Panc1 (cell line): Measurements from ENCODE around the gene DHCR7. TPM values are rescaled to one million over a fixed set of nuclear protein-coding genes. Genes with fewer than 3 reads are reported as not detected.

Source experiments
- ATAC-seq: fragments of 200-7000 bp; cut with Tn5 transposase; 2 replicates; pipeline ENCODE4 v1.9.1; 2020; ENCODE audit warnings: mild to moderate bottlenecking, moderate library complexity
- BruUV-seq: library from RNA; stranded (reverse); fragments of 400-500 nt; replicated peaks from 2 replicates; lab custom pipeline; 2021; lab: Mats Ljungman, UMichigan
- CTCF ChIA-PET: fragments of 300-600 bp; sonication (Branson Sonifier 250); formaldehyde crosslinking; loops from one replicate; lab custom pipeline; 2022; ENCODE audit warnings: antibody characterized with exemption; lab: Charles Lee
- POLR2A ChIA-PET: fragments of 300-600 bp; sonication (Branson Sonifier 250); formaldehyde crosslinking; loops from one replicate; lab custom pipeline; 2022; ENCODE audit warnings: antibody characterized with exemption; lab: Charles Lee
- DNase-seq: peaks from one replicate; pipeline ENCODE4 v3.0.0-alpha.2; 2010; ENCODE audit warnings: low read depth, low spot score
- H3K27ac ChIP-seq: 2 replicates; pipeline ENCODE4 v1.5.1; 2011; ENCODE audit warnings: mild to moderate bottlenecking, low read length, inconsistent platforms
- H3K27me3 ChIP-seq: fragments of 200-500 bp; sonication (Bioruptor generic); 2 replicates; pipeline ENCODE4 v1.6.0; 2014; ENCODE audit warnings: low read length, inconsistent platforms; ENCODE audit not compliant: control insufficient read depth, insufficient read depth
- H3K36me3 ChIP-seq: fragments of 200-500 bp; sonication (Bioruptor generic); 2 replicates; pipeline ENCODE4 v1.5.1; 2014; ENCODE audit warnings: inconsistent platforms, mild to moderate bottlenecking, low read length, moderate library complexity; ENCODE audit not compliant: control insufficient read depth, insufficient read depth
- H3K4me1 ChIP-seq: 2 replicates; pipeline ENCODE4 v1.5.1; 2011; ENCODE audit warnings: inconsistent platforms, mild to moderate bottlenecking, low read length, moderate library complexity; ENCODE audit not compliant: control insufficient read depth, insufficient read depth
- H3K4me3 ChIP-seq, 2 experiments: 2 replicates each; pipeline ENCODE4 v1.5.1; 2011 to 2012; ENCODE audit warnings: low read depth in 2 of 2, low read length in 2 of 2, mild to moderate bottlenecking in 2 of 2, inconsistent platforms in 1 of 2, moderate library complexity in 1 of 2
- H3K9me3 ChIP-seq: fragments of 200-500 bp; sonication (Bioruptor generic); 2 replicates; pipeline ENCODE4 v1.5.1; 2014; ENCODE audit warnings: low read depth, mild to moderate bottlenecking, inconsistent platforms, low read length, moderate library complexity; ENCODE audit not compliant: control insufficient read depth, insufficient read depth
- POLR2AphosphoS5 ChIP-seq: IDR thresholded peaks from 2 replicates; pipeline ENCODE4 v1.6.1; 2012; ENCODE audit warnings: mild to moderate bottlenecking, low read depth, low read length, moderate library complexity
- SIN3A ChIP-seq: IDR thresholded peaks from 2 replicates; pipeline ENCODE4 v1.6.1; 2012; ENCODE audit warnings: low read depth, mild to moderate bottlenecking, low read length, moderate library complexity, borderline replicate concordance; ENCODE audit not compliant: insufficient read depth
- TCF7L2 ChIP-seq: IDR thresholded peaks from 2 replicates; pipeline ENCODE4 v1.6.1; 2011; ENCODE audit warnings: mild to moderate bottlenecking, low read depth, low read length, inconsistent platforms
- in situ Hi-C: cut with HindIII; loops from 2 replicates; pipeline ENCODE4 v1.10.0; 2016; ENCODE audit warnings: low sequenced_read_pairs, low pct_unique_long_range_greater_than_20kb
- intact Hi-C: fragments of 100-400 bp; cut with micrococcal nuclease; formaldehyde crosslinking; loops from one replicate; pipeline ENCODE4 v1.10.0; 2022; ENCODE audit not compliant: unreplicated experiment
- total RNA-seq: library from RNA; stranded (reverse); gene quantifications from one replicate; pipeline ENCODE4 v1.2.1, GENCODE V29; 2021; ENCODE audit not compliant: unreplicated experiment
- TF ChIP-seq, protein P1 (sequence below), 2 experiments: IDR thresholded peaks; 2 replicates each; pipeline ENCODE4 v1.6.1; 2011 to 2012; ENCODE audit warnings: low read depth in 2 of 2, control low read depth in 1 of 2, low read length in 1 of 2, mild to moderate bottlenecking in 1 of 2, moderate library complexity in 1 of 2; ENCODE audit not compliant: insufficient read depth in 1 of 2
- TF ChIP-seq, protein P2 (sequence below): fragments of 450-650 bp; IDR thresholded peaks from 2 replicates; pipeline ENCODE4 v1.5.1; 2017; ENCODE audit warnings: mild to moderate bottlenecking

The DHCR7 gene
- total RNA-seq, 1 experiment from 2014 or later, result 356 TPM

DNA sequence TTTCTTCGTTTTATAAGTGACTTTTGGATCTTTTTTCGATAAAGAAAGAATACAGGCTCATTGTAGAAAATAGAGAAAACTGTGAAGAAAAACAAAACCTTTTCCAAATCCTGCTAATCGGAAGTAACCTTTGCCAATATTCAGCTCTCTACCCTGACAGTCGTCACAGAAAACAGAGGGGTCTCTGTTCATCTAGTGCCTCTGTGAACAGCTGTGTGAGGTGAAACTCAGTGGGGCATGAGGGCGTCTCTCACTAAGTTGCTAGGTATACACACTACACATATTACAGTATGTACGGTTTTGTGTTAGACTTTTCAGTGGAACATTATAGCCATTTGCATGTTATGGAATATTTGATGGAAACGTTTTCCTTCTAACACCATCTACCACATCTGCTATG, 39.4 kb downstream of the DHCR7 start:
- Histone ChIP-seq H3K4me3 (no peak overlapping the region), H3K9me3 (no peaks in the 10 kb centered on the region), H3K36me3 (no peaks in the 10 kb centered on the region), H3K27me3 (no peaks in the 10 kb centered on the region; the same call in 1 of the 2 replicates), H3K4me1 (no peaks in the 10 kb centered on the region), H3K27ac (no peak overlapping the region)
- POLR2A ChIA-PET, result no interaction called here
- in situ Hi-C loops (no loop called here), intact Hi-C loops (no loop called here)
- CTCF ChIA-PET, result no interaction called here
- ATAC-seq (no peak; the same call in 1 of the 2 replicates), DNase-seq (no peak)
- BruUV-seq, result no TSS peak
- TF ChIP-seq TCF7L2, result no peak
- TF ChIP-seq, protein P1, sequence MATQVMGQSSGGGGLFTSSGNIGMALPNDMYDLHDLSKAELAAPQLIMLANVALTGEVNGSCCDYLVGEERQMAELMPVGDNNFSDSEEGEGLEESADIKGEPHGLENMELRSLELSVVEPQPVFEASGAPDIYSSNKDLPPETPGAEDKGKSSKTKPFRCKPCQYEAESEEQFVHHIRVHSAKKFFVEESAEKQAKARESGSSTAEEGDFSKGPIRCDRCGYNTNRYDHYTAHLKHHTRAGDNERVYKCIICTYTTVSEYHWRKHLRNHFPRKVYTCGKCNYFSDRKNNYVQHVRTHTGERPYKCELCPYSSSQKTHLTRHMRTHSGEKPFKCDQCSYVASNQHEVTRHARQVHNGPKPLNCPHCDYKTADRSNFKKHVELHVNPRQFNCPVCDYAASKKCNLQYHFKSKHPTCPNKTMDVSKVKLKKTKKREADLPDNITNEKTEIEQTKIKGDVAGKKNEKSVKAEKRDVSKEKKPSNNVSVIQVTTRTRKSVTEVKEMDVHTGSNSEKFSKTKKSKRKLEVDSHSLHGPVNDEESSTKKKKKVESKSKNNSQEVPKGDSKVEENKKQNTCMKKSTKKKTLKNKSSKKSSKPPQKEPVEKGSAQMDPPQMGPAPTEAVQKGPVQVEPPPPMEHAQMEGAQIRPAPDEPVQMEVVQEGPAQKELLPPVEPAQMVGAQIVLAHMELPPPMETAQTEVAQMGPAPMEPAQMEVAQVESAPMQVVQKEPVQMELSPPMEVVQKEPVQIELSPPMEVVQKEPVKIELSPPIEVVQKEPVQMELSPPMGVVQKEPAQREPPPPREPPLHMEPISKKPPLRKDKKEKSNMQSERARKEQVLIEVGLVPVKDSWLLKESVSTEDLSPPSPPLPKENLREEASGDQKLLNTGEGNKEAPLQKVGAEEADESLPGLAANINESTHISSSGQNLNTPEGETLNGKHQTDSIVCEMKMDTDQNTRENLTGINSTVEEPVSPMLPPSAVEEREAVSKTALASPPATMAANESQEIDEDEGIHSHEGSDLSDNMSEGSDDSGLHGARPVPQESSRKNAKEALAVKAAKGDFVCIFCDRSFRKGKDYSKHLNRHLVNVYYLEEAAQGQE (IDR thresholded peaks at IDR 0.05; ENCODE audit: insufficient read depth in 1 of 2, low read depth in 2 of 2, low read length in 1 of 2), result no peak
- TF ChIP-seq, protein P2, sequence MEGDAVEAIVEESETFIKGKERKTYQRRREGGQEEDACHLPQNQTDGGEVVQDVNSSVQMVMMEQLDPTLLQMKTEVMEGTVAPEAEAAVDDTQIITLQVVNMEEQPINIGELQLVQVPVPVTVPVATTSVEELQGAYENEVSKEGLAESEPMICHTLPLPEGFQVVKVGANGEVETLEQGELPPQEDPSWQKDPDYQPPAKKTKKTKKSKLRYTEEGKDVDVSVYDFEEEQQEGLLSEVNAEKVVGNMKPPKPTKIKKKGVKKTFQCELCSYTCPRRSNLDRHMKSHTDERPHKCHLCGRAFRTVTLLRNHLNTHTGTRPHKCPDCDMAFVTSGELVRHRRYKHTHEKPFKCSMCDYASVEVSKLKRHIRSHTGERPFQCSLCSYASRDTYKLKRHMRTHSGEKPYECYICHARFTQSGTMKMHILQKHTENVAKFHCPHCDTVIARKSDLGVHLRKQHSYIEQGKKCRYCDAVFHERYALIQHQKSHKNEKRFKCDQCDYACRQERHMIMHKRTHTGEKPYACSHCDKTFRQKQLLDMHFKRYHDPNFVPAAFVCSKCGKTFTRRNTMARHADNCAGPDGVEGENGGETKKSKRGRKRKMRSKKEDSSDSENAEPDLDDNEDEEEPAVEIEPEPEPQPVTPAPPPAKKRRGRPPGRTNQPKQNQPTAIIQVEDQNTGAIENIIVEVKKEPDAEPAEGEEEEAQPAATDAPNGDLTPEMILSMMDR, result no peak

DNA sequence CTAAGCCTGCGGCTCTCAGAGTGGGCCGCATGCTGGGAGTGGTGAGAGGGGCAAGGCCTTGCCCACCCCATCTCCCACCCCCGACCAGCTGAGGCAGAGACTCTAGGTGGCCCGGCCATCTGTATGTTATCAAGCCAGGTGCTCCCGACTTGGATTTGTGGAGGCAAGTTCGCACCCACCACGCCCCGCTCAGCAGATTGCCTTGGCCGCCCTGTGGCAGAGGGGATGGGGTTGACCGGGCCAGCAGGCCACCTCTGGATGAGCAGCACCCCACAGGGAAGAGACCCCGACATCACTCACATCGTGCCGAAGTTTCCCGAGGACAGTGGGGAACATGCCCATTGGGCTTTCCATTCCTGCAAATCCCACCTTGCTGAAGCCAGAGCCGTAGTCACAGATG, 40.8 kb downstream of the DHCR7 start:
- DNase-seq (no peak), ATAC-seq (no peak)
- no peaks in the 10 kb centered on the region for H3K4me1 ChIP-seq
- no peak overlapping the region for H3K4me3 ChIP-seq
- ChIA-PET POLR2A (no interaction called here), CTCF (no interaction called here)
- no peaks in the 10 kb centered on the region for H3K9me3 ChIP-seq
- no peak overlapping the region for H3K27ac ChIP-seq
- H3K36me3 ChIP-seq, result no peaks in the 10 kb centered on the region
- in situ Hi-C loops, result no loop called here
- TF ChIP-seq SIN3A (no peak), TCF7L2 (no peak), POLR2AphosphoS5 (no peak)
- TF ChIP-seq, protein P1 (IDR thresholded peaks at IDR 0.05; ENCODE audit: insufficient read depth in 1 of 2, low read depth in 2 of 2, low read length in 1 of 2), result no peak
- TF ChIP-seq, protein P2, result no peak
- intact Hi-C loops, result no loop called here
- no peaks in the 10 kb centered on the region; the same call in 1 of the 2 replicates for H3K27me3 ChIP-seq
- BruUV-seq, result no TSS peak
